ENCODE measurements around the gene EIF5A2. TPM values are rescaled to one million over a fixed set of nuclear protein-coding genes. Genes with fewer than 3 reads are reported as not detected.

The EIF5A2 gene
- total RNA-seq, 4 donors from 2014 or later, result 0.86 to 9.5 (median 1.5) TPM

DNA sequence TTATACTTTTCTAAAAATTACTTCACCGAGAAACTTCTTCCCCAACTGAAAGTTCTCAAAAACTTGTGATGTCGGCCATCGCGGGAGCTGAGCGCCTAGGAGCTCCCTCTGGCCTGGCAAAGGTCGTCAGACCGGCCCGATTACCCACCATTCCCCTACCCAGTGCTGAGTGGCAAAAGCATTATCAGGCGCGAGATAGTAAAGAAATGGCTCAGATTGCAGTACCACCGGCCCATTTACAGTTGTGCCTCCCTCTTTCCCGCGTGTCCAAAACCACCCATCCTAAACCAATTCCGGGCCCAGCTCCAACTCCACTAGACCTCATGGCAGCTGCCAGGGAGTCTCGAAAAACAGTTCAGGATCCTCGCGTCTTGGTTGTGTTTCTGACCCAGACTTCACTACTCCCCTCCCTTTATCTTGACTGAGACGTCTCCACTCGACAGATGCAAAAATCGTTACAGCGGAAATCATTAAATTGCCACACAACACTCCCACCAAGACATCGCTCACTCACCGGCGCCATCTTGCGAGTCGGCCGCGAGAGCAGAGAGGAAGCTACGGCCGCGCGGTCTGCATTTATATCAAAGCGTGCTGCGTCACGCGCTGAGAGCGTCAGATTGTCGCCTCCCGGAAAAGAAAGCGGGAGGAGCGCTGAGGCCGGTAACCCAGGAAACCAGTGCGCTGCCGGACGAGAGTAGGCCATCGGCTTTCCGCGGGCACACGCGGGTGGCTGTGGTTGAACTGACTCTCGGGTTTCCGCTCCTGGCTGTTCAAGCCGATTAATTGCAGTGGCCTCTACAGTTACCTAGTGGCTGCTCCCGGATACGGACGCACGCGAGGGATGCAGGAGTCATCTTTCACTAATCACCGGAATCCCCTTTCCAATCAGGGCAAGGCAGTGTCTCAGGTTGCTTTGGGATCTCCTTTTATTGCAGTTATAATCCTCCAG is 38.5 kb downstream of the EIF5A2 start, which contains the start of gene RPL22L1:
RPL22L1 (minus strand) TSS at position 551 of the 949 bp plus-strand sequence; CDS start at position 523, 28 bp downstream.
- intact Hi-C loops (cut with DNase I; ENCODE audit: low total_unique reads), result loop anchor here (10.0 kb wide), 1 partner anchor 685 kb away; the partner anchor contains the start of gene PHC3
- Histone ChIP-seq H3K4me3 (peak within 1 kb of the TSS; percentile 70 to 86 (median 81)), H3K27ac (peak within 1 kb of the TSS; percentile 71 to 86 (median 82)), H3K9me3 (no peaks in the 10 kb centered on the region), H3K27me3 (no peaks in the 10 kb centered on the region), H3K36me3 (peaks cover 0 to 25% of the 10 kb centered on the region in 2 donors), H3K4me1 (peaks cover 11 to 15% of the 10 kb centered on the region in 2 donors)
- TF ChIP-seq POLR2A (IDR thresholded peaks at IDR 0.05), result peak; percentile 83 to 84
- TF ChIP-seq, protein P1, sequence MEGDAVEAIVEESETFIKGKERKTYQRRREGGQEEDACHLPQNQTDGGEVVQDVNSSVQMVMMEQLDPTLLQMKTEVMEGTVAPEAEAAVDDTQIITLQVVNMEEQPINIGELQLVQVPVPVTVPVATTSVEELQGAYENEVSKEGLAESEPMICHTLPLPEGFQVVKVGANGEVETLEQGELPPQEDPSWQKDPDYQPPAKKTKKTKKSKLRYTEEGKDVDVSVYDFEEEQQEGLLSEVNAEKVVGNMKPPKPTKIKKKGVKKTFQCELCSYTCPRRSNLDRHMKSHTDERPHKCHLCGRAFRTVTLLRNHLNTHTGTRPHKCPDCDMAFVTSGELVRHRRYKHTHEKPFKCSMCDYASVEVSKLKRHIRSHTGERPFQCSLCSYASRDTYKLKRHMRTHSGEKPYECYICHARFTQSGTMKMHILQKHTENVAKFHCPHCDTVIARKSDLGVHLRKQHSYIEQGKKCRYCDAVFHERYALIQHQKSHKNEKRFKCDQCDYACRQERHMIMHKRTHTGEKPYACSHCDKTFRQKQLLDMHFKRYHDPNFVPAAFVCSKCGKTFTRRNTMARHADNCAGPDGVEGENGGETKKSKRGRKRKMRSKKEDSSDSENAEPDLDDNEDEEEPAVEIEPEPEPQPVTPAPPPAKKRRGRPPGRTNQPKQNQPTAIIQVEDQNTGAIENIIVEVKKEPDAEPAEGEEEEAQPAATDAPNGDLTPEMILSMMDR (IDR thresholded peaks at IDR 0.05 in 4 of 5, conservative IDR thresholded peaks at IDR 0.05 in 1 of 5), result no peak
- DNase-seq, result peak; percentile 86 to 88
- peak; percentile 96 to 98 for ATAC-seq
- in situ Hi-C loops (cut with MboI; ENCODE audit: low sequenced_read_pairs in 4 of 4), result no loop called here

DNA sequence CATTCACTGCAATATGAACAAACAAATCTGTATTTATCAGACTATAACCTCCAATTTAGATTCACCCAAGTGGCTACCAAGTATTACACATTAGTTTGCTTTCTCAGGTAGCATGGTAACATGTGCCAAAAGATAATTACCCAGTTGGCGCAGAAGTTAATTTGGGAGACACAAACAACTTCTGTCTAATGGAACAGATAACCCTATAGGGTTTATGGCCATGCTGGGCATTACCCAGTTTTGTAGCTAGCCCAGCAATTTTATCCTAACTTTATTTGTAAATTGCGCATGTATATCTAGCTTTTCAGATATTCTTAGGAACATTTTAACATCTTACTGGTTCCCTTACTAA is 39.2 kb downstream of the EIF5A2 start:
- no peak for ATAC-seq
- in situ Hi-C loops (cut with MboI; ENCODE audit: low sequenced_read_pairs in 4 of 4), result no loop called here
- peak overlapping the region; percentile 71 to 86 (median 82) for H3K27ac ChIP-seq

DNA sequence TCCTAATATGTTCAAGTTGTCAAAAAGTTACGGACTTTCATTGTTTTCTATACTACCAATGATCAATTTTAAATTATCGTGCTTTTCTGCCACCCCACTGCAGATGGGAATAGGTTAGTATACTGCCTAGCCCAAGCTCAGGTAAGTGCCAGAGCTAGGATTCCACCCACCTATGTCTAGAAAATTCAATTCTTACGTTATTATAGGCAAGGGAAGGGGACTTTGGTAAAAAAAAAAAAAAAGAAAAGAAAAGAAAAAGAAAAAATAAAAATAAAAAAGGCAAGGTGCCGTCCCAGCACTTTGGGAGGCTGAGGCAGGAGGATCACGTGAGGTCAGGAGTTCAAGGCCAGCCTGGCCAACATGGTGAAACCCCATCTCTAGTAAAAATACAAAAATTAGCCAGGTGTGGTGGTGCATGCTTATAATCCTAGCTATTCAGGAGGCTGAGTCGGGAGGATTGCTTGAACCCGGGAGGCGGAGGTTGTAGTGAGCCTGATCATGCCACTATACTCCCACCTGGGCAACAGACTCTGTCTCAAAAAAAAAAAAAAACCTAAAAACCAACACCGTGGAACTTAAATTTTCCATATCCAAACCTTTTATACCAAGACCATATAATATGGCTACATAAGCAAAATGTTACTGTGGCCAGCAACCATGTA is 39.7 kb downstream of the EIF5A2 start:
- ATAC-seq (no peak), DNase-seq (no peak)
- Histone ChIP-seq H3K36me3 (peaks cover 0 to 25% of the 10 kb centered on the region in 2 donors), H3K4me1 (peaks cover 11 to 15% of the 10 kb centered on the region in 2 donors), H3K27ac (peak overlapping the region in 3 of 4 donors; percentile 71 to 86 (median 84)), H3K27me3 (no peaks in the 10 kb centered on the region), H3K4me3 (peak overlapping the region; percentile 70 to 86 (median 81)), H3K9me3 (no peaks in the 10 kb centered on the region)
- TF ChIP-seq POLR2A (IDR thresholded peaks at IDR 0.05), result no peak
- TF ChIP-seq, protein P1 (IDR thresholded peaks at IDR 0.05 in 4 of 5, conservative IDR thresholded peaks at IDR 0.05 in 1 of 5), result no peak
- intact Hi-C loops (cut with DNase I; ENCODE audit: low total_unique reads), result no loop called here
- in situ Hi-C loops (cut with MboI; ENCODE audit: low sequenced_read_pairs in 4 of 4), result no loop called here

More for the DNA sequence above, 39.2 kb downstream of the EIF5A2 start:
- no peak for TF ChIP-seq POLR2A (IDR thresholded peaks at IDR 0.05)
- TF ChIP-seq, protein P1 (IDR thresholded peaks at IDR 0.05 in 4 of 5, conservative IDR thresholded peaks at IDR 0.05 in 1 of 5), result no peak
- H3K9me3 ChIP-seq, result no peaks in the 10 kb centered on the region
- no peaks in the 10 kb centered on the region for H3K27me3 ChIP-seq
- peaks cover 0 to 25% of the 10 kb centered on the region in 2 donors for H3K36me3 ChIP-seq
- H3K4me1 ChIP-seq, result peaks cover 11 to 15% of the 10 kb centered on the region in 2 donors
- H3K4me3 ChIP-seq, result peak overlapping the region; percentile 70 to 86 (median 81)
- DNase-seq, result no peak
- intact Hi-C loops (cut with DNase I; ENCODE audit: low total_unique reads), result no loop called here

DNA sequence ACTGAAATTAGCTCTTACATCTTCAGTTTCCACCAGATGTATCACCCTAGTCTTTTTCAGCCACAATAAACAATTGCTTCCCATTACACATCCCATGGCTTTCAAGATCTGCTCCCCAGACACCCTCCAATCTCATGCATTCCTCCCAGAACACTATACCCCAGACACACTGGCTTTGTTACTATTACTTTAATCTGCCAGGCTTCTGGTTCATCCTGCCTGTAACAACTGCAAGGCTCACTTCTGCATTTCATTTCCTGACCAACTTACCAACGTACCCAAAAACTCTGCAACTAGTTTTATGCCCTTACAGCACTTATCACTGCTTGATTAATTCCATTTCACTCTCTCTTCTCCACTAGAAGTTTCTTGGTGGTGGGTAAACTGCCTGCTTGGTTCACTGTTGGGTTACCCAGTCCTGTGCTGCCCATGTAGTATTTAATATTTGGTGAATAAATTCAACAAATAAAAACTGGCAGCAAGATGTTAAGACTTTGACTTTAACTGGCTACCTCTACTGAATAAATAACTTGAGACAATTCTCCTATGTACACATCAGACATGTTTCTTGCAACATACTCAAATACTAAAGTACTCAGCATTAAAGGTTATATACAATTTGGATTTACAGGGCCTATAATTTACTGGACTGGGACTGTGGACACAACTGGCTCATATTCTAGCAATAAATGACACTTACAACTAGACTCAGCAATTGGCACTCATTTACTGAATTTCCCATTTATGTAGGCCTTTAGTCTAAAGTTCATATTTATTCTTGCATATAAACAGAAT is 41.1 kb downstream of the EIF5A2 start:
- DNase-seq, result no peak
- no peak for TF ChIP-seq POLR2A (IDR thresholded peaks at IDR 0.05)
- TF ChIP-seq, protein P1 (IDR thresholded peaks at IDR 0.05 in 4 of 5, conservative IDR thresholded peaks at IDR 0.05 in 1 of 5), result no peak
- no peaks in the 10 kb centered on the region for H3K9me3 ChIP-seq
- in situ Hi-C loops (cut with MboI; ENCODE audit: low sequenced_read_pairs in 4 of 4) (no loop called here), intact Hi-C loops (cut with DNase I; ENCODE audit: low total_unique reads) (no loop called here)
- ATAC-seq, result no peak
- no peak overlapping the region for H3K4me3 ChIP-seq
- peaks cover 0 to 25% of the 10 kb centered on the region in 2 donors for H3K36me3 ChIP-seq
- peaks cover 11 to 15% of the 10 kb centered on the region in 2 donors for H3K4me1 ChIP-seq
- H3K27me3 ChIP-seq, result no peaks in the 10 kb centered on the region
- no peak overlapping the region for H3K27ac ChIP-seq
